Fibroblast of lung (primary cell): ENCODE data around the gene COG5. TPM values are rescaled to one million over a fixed set of nuclear protein-coding genes. Genes with fewer than 3 reads are reported as not detected.

ENCODE experiments used
- DNase-seq, 2 donors: peaks; one replicate each; pipeline versions ENCODE4 v3.0.0 to v3.0.0-alpha.2; 2010; ENCODE audit warnings: low read depth in 2 of 2
- H2AFZ ChIP-seq: 2 replicates; pipeline ENCODE4 v1.5.1; 2012; ENCODE audit warnings: low read length, control low read depth, inconsistent platforms
- H3K27ac ChIP-seq: 2 replicates; pipeline ENCODE4 v1.5.1; 2011; ENCODE audit warnings: low read length, control low read depth; ENCODE audit not compliant: insufficient read depth
- H3K27me3 ChIP-seq: 2 replicates; pipeline ENCODE4 v1.5.1; 2011; ENCODE audit warnings: mild to moderate bottlenecking, low read length; ENCODE audit not compliant: control insufficient read depth, insufficient read depth
- H3K36me3 ChIP-seq: 2 replicates; pipeline ENCODE4 v1.5.1; 2011; ENCODE audit warnings: low read length; ENCODE audit not compliant: control insufficient read depth, insufficient read depth
- H3K4me1 ChIP-seq: 2 replicates; pipeline ENCODE4 v1.5.1; 2011; ENCODE audit warnings: low read length; ENCODE audit not compliant: control insufficient read depth, insufficient read depth; ENCODE audit errors: extremely low read depth
- H3K4me2 ChIP-seq: 2 replicates; pipeline ENCODE4 v1.5.1; 2011; ENCODE audit warnings: low read length, control low read depth; ENCODE audit not compliant: insufficient read depth; ENCODE audit errors: extremely low read depth
- H3K4me3 ChIP-seq, 4 experiments: fragments of 200-600 bp in 1 of 4; sonication (generic) in 1 of 4; replicated peaks in 1 of 4; 2 replicates each; pipeline ENCODE4 v1.5.1; 2011 to 2016; ENCODE audit warnings: low read length in 4 of 4, low read depth in 3 of 4, mild to moderate bottlenecking in 3 of 4, control low read depth in 2 of 4, inconsistent platforms in 1 of 4, mixed read lengths in 1 of 4; ENCODE audit not compliant: insufficient read depth in 1 of 4; ENCODE audit errors: control extremely low read depth in 1 of 4
- H3K79me2 ChIP-seq: 2 replicates; pipeline ENCODE4 v1.5.1; 2012; ENCODE audit warnings: mild to moderate bottlenecking, low read length, inconsistent platforms; ENCODE audit not compliant: control insufficient read depth, insufficient read depth
- H3K9ac ChIP-seq: 2 replicates; pipeline ENCODE4 v1.5.1; 2011; ENCODE audit warnings: mild to moderate bottlenecking, low read length, control low read depth; ENCODE audit not compliant: insufficient read depth
- H3K9me3 ChIP-seq: 2 replicates; pipeline ENCODE4 v1.5.1; 2012; ENCODE audit warnings: low read depth, low read length; ENCODE audit not compliant: control insufficient read depth, insufficient read depth
- H4K20me1 ChIP-seq: 2 replicates; pipeline ENCODE4 v1.5.1; 2011; ENCODE audit warnings: low read length; ENCODE audit not compliant: control insufficient read depth, insufficient read depth; ENCODE audit errors: extremely low read depth
- EZH2 ChIP-seq: IDR thresholded peaks from 2 replicates; pipeline ENCODE4 v1.5.1; 2012; ENCODE audit warnings: low read length, control low read depth, mild to moderate bottlenecking; ENCODE audit errors: missing control alignments
- polyA plus RNA-seq, 2 donors: library from polyadenylated mRNA; depleted of rRNA in 1 of 2; stranded (reverse) in 1 of 2; unstranded in 1 of 2; fragments of >200 nt; gene quantifications; 2 replicates each; pipeline ENCODE4 v1.2.1, GENCODE V29; 2011 to 2012; ENCODE audit warnings: missing spikeins in 1 of 2
- total RNA-seq: library from RNA; depleted of rRNA; stranded (reverse); fragments of >200 nt; gene quantifications from 2 replicates; pipeline ENCODE4 v1.2.1, GENCODE V29; 2014
- TF ChIP-seq, protein P1 (sequence below), 2 donors: IDR thresholded peaks in 1 of 2; conservative IDR thresholded peaks in 1 of 2; 1 replicate in 1 of 2; 2 replicates in 1 of 2; pipeline ENCODE4 v1.5.1; 2011 to 2012; ENCODE audit warnings: low read length in 2 of 2, control low read depth in 1 of 2, inconsistent platforms in 1 of 2, low read depth in 1 of 2, mild to moderate bottlenecking in 1 of 2

The COG5 gene
- total and polyA plus RNA-seq, 2 donors (not counting 1 experiment from before 2014, with no cell fraction given) = 34.5 to 40.3 TPM

- no peak for TF ChIP-seq EZH2
- TF ChIP-seq, protein P1, sequence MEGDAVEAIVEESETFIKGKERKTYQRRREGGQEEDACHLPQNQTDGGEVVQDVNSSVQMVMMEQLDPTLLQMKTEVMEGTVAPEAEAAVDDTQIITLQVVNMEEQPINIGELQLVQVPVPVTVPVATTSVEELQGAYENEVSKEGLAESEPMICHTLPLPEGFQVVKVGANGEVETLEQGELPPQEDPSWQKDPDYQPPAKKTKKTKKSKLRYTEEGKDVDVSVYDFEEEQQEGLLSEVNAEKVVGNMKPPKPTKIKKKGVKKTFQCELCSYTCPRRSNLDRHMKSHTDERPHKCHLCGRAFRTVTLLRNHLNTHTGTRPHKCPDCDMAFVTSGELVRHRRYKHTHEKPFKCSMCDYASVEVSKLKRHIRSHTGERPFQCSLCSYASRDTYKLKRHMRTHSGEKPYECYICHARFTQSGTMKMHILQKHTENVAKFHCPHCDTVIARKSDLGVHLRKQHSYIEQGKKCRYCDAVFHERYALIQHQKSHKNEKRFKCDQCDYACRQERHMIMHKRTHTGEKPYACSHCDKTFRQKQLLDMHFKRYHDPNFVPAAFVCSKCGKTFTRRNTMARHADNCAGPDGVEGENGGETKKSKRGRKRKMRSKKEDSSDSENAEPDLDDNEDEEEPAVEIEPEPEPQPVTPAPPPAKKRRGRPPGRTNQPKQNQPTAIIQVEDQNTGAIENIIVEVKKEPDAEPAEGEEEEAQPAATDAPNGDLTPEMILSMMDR (conservative IDR thresholded peaks at IDR 0.05 in 1 of 2, IDR thresholded peaks at IDR 0.05 in 1 of 2; ENCODE audit: low read depth in 1 of 2, low read length in 2 of 2) = no peak
- H3K36me3 ChIP-seq = no peaks in the 10 kb centered on the region
- no peaks in the 10 kb centered on the region for H4K20me1 ChIP-seq
- H3K9ac ChIP-seq = no peak overlapping the region
- no peaks in the 10 kb centered on the region for H3K27me3 ChIP-seq
- no peak overlapping the region for H3K4me3 ChIP-seq
- H3K4me2 ChIP-seq = no peak overlapping the region
- H3K4me1 ChIP-seq = peaks cover 6% of the 10 kb centered on the region
- DNase-seq = no peak
- H3K79me2 ChIP-seq = no peaks in the 10 kb centered on the region
- H3K27ac ChIP-seq = no peak overlapping the region
- no peak overlapping the region for H2AFZ ChIP-seq
- H3K9me3 ChIP-seq = no peaks in the 10 kb centered on the region
Measured at GRCh38 chr7:107384025-107384424, 179.7 kb downstream of the COG5 start.

DNA sequence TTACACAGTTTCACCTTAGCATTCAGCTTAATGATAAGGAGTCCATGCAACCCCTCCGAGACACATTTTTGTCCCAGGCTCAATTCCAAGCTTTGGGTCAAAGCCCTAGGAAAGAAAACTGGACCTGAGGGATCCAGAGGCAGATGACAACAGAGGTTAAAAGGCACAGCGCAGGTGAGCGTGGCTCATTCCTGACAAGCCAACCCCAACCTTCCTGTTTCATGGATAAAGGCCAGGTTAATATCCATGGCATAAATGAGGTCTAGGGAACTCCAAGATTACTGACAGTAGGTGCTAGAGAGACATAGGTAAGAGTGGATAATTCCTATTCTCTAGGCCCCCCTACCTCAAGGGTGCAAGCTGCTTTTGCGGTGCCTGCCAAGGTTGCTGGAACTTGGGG is 180.5 kb downstream of the COG5 start:
- Histone ChIP-seq H2AFZ (no peak overlapping the region), H4K20me1 (no peaks in the 10 kb centered on the region), H3K9ac (no peak overlapping the region)

DNA sequence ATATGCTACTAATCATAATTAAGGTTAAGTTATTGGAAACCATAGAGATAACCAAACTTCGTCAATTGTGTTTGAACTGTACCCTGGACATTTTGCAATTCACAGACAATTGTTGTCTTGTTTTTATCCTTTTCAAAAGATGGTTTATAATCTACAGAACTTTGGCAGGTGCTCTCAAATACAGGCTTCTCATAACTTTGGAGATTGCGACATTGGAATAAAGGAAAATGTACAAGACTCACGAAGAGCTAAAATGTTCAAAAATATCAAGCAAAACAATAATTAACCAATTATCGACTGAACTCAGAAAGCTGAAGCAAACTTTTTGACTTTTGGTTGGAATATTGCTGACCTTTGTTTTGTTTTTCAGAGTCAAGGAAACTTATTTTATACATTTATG is 182.3 kb downstream of the COG5 start:
- Histone ChIP-seq H3K9me3 (no peaks in the 10 kb centered on the region), H3K4me1 (no peaks in the 10 kb centered on the region), H3K36me3 (no peaks in the 10 kb centered on the region), H3K4me2 (no peak overlapping the region), H3K9ac (no peak overlapping the region), H3K27me3 (no peaks in the 10 kb centered on the region), H3K79me2 (no peaks in the 10 kb centered on the region), H4K20me1 (no peaks in the 10 kb centered on the region), H3K4me3 (no peak overlapping the region), H2AFZ (no peak overlapping the region), H3K27ac (no peak overlapping the region)
- no peak for DNase-seq
- TF ChIP-seq, protein P1 (conservative IDR thresholded peaks at IDR 0.05 in 1 of 2, IDR thresholded peaks at IDR 0.05 in 1 of 2; ENCODE audit: low read depth in 1 of 2, low read length in 2 of 2) = no peak
- TF ChIP-seq EZH2 = no peak

More for the DNA sequence above, 180.5 kb downstream of the COG5 start:
- H3K4me2 ChIP-seq = no peak overlapping the region
- H3K9me3 ChIP-seq = no peaks in the 10 kb centered on the region
- H3K4me3 ChIP-seq = no peak overlapping the region
- no peaks in the 10 kb centered on the region for H3K36me3 ChIP-seq
- DNase-seq = no peak
- H3K4me1 ChIP-seq = peaks cover 6% of the 10 kb centered on the region
- H3K27ac ChIP-seq = no peak overlapping the region
- no peak for TF ChIP-seq EZH2
- TF ChIP-seq, protein P1 (conservative IDR thresholded peaks at IDR 0.05 in 1 of 2, IDR thresholded peaks at IDR 0.05 in 1 of 2; ENCODE audit: low read depth in 1 of 2, low read length in 2 of 2) = no peak
- no peaks in the 10 kb centered on the region for H3K79me2 ChIP-seq
- no peaks in the 10 kb centered on the region for H3K27me3 ChIP-seq
